ENCODE data around the gene CA14.

The CA14 gene

GRCh38 chr1:150225546-150225945, 32.0 kb upstream of the CA14 start:
- H3K9me3 ChIP-seq (ENCODE audit: control insufficient read depth, insufficient read depth, low read depth, low read length), result no peaks in the 10 kb centered on the region
- H3K4me3 ChIP-seq (ENCODE audit: low read depth, low read length), result no peak overlapping the region
- no peaks in the 10 kb centered on the region for H3K4me1 ChIP-seq (ENCODE audit: control insufficient read depth, insufficient read depth, low read length)
- CTCF ChIA-PET, result no interaction called here
- POLR2A ChIA-PET, result interaction anchor here (0.6 to 0.7 kb wide), 2 partner anchors 290 to 426 kb away, joined by 3 read pairs; partner anchors contain the start of gene FALEC
- peaks cover 81 to 82% of the 10 kb centered on the region in 2 experiments for H3K36me3 ChIP-seq (ENCODE audit: control insufficient read depth in 2 of 2, insufficient read depth in 1 of 2, low read length in 2 of 2)
- TF ChIP-seq KLF8 (tag by site-specific recombination; IDR thresholded peaks at IDR 0.05) (no peak), ZBTB26 (tag by site-specific recombination; optimal IDR thresholded peaks at IDR 0.05) (no peak), ZNF510 (tag by site-specific recombination; IDR thresholded peaks at IDR 0.05; ENCODE audit: insufficient replicate concordance) (no peak), MZF1 (tag by site-specific recombination; IDR thresholded peaks at IDR 0.05; ENCODE audit: borderline replicate concordance) (no peak), PRDM4 (tag by site-specific recombination; IDR thresholded peaks at IDR 0.05) (no peak), ZNF518A (tag by site-specific recombination; conservative IDR thresholded peaks at IDR 0.05; ENCODE audit: low read depth) (no peak)
- no peak overlapping the region for H3K27ac ChIP-seq (ENCODE audit: extremely low read depth, low read depth, low read length)

GRCh38 chr1:150226486-150226885, 31.1 kb upstream of the CA14 start:
- Histone ChIP-seq H3K4me3 (ENCODE audit: low read depth, low read length) (no peak overlapping the region), H3K36me3 (ENCODE audit: control insufficient read depth in 2 of 2, insufficient read depth in 1 of 2, low read length in 2 of 2) (peaks cover 84 to 85% of the 10 kb centered on the region in 2 experiments), H3K4me1 (ENCODE audit: control insufficient read depth, insufficient read depth, low read length) (no peaks in the 10 kb centered on the region), H3K9me3 (ENCODE audit: control insufficient read depth, insufficient read depth, low read depth, low read length) (no peaks in the 10 kb centered on the region), H3K27ac (ENCODE audit: extremely low read depth, low read depth, low read length) (no peak overlapping the region)
- ChIA-PET CTCF (no interaction called here), POLR2A (interaction anchor here (0.7 kb wide), 1 partner anchor 289 kb away, joined by 3 read pairs; the partner anchor contains the start of gene FALEC)
- TF ChIP-seq ZNF513 (tag by site-specific recombination; IDR thresholded peaks at IDR 0.05) (peak; percentile 100), CTCF (tag by site-specific recombination; IDR thresholded peaks at IDR 0.05) (no peak)
